KMS-11 (cell line): ENCODE data around the gene CZIB.

Source experiments
- H2AFZ ChIP-seq: fragments of 200-600 bp; sonication (generic); 2 replicates; pipeline ENCODE4 v1.6.1; 2016; ENCODE audit warnings: antibody characterized with exemption, mixed run types, low read depth
- H3K27ac ChIP-seq: fragments of 200-600 bp; sonication (generic); 2 replicates; pipeline ENCODE4 v1.6.1; 2016; ENCODE audit warnings: mild to moderate bottlenecking, mixed run types
- H3K27me3 ChIP-seq: fragments of 200-600 bp; sonication (generic); 2 replicates; pipeline ENCODE4 v1.6.1; 2017; ENCODE audit warnings: mild to moderate bottlenecking, low read depth, mixed run types, moderate library complexity; ENCODE audit not compliant: insufficient read depth
- H3K36me3 ChIP-seq: fragments of 200-600 bp; sonication (generic); 2 replicates; pipeline ENCODE4 v1.6.1; 2017; ENCODE audit warnings: mild to moderate bottlenecking, mixed run types; ENCODE audit not compliant: insufficient read depth
- H3K4me1 ChIP-seq: fragments of 200-600 bp; sonication (generic); 2 replicates; pipeline ENCODE4 v1.6.1; 2016; ENCODE audit warnings: mild to moderate bottlenecking, low read depth, mixed run types; ENCODE audit not compliant: poor library complexity, severe bottlenecking
- H3K4me2 ChIP-seq: fragments of 200-600 bp; sonication (generic); 2 replicates; pipeline ENCODE4 v1.7.0; 2016; ENCODE audit warnings: mild to moderate bottlenecking, mixed run types
- H3K4me3 ChIP-seq: fragments of 200-600 bp; sonication (generic); IDR thresholded peaks from 2 replicates; pipeline ENCODE4 v1.6.1; 2017; ENCODE audit warnings: low read depth, low read length, mixed read lengths; ENCODE audit not compliant: insufficient read depth
- H3K79me2 ChIP-seq: fragments of 200-600 bp; sonication (generic); 2 replicates; pipeline ENCODE4 v1.6.1; 2016; ENCODE audit warnings: low read depth, mixed run types; ENCODE audit not compliant: insufficient read depth
- H3K9ac ChIP-seq: fragments of 200-600 bp; sonication (generic); 2 replicates; pipeline ENCODE4 v1.6.1; 2016; ENCODE audit warnings: mild to moderate bottlenecking, mixed run types
- H4K20me1 ChIP-seq: fragments of 200-600 bp; sonication (generic); 2 replicates; pipeline ENCODE4 v1.6.1; 2016; ENCODE audit warnings: mild to moderate bottlenecking, mixed run types; ENCODE audit not compliant: insufficient read depth
- CTCF ChIP-seq: fragments of 200-600 bp; sonication (generic); conservative IDR thresholded peaks from 2 replicates; pipeline ENCODE4 v1.6.1; 2017; ENCODE audit warnings: low read depth, mild to moderate bottlenecking, antibody characterized with exemption, low read length, moderate library complexity, mixed read lengths

Gene CZIB

GRCh38 chr1:53180226-53180625 is 40.2 kb downstream of the CZIB start:
- H3K27me3 ChIP-seq = no peaks in the 10 kb centered on the region
- H4K20me1 ChIP-seq = no peaks in the 10 kb centered on the region
- no peaks in the 10 kb centered on the region for H3K4me1 ChIP-seq
- no peak for TF ChIP-seq CTCF
- no peak overlapping the region for H3K27ac ChIP-seq
- H3K4me3 ChIP-seq = no peak overlapping the region
- H3K79me2 ChIP-seq = no peaks in the 10 kb centered on the region
- no peaks in the 10 kb centered on the region for H3K36me3 ChIP-seq
- H3K4me2 ChIP-seq = no peak overlapping the region
- H3K9ac ChIP-seq = no peak overlapping the region
- H2AFZ ChIP-seq = no peak overlapping the region

GRCh38 chr1:53176452-53177208 is 43.8 kb downstream of the CZIB start:
- TF ChIP-seq CTCF = no peak
- H3K79me2 ChIP-seq = no peaks in the 10 kb centered on the region
- H3K4me1 ChIP-seq = no peaks in the 10 kb centered on the region
- no peak overlapping the region for H3K4me2 ChIP-seq
- H3K4me3 ChIP-seq = no peak overlapping the region
- no peak overlapping the region for H2AFZ ChIP-seq
- no peaks in the 10 kb centered on the region for H3K36me3 ChIP-seq
- no peak overlapping the region for H3K27ac ChIP-seq
- H4K20me1 ChIP-seq = no peaks in the 10 kb centered on the region
- no peak overlapping the region for H3K9ac ChIP-seq
- H3K27me3 ChIP-seq = no peaks in the 10 kb centered on the region

GRCh38 chr1:53174971-53175913 is 45.2 kb downstream of the CZIB start:
- no peak overlapping the region for H3K27ac ChIP-seq
- H3K36me3 ChIP-seq = no peaks in the 10 kb centered on the region
- no peak overlapping the region for H3K4me2 ChIP-seq
- no peaks in the 10 kb centered on the region for H3K27me3 ChIP-seq
- H3K4me1 ChIP-seq = no peaks in the 10 kb centered on the region
- no peak overlapping the region for H2AFZ ChIP-seq
- no peak overlapping the region for H3K4me3 ChIP-seq
- TF ChIP-seq CTCF = no peak
- H4K20me1 ChIP-seq = no peaks in the 10 kb centered on the region
- H3K79me2 ChIP-seq = no peaks in the 10 kb centered on the region
- no peak overlapping the region for H3K9ac ChIP-seq

- no peak overlapping the region for H3K4me3 ChIP-seq
- H3K79me2 ChIP-seq = no peaks in the 10 kb centered on the region
- H4K20me1 ChIP-seq = no peaks in the 10 kb centered on the region
- no peaks in the 10 kb centered on the region for H3K4me1 ChIP-seq
- H3K36me3 ChIP-seq = no peaks in the 10 kb centered on the region
- no peak overlapping the region for H3K9ac ChIP-seq
- no peaks in the 10 kb centered on the region for H3K27me3 ChIP-seq
- H3K4me2 ChIP-seq = no peak overlapping the region
- no peak for TF ChIP-seq CTCF
- H3K27ac ChIP-seq = no peak overlapping the region
- H2AFZ ChIP-seq = no peak overlapping the region
Measured at GRCh38 chr1:53172426-53173128, 47.9 kb downstream of the CZIB start.
